Activated CD4-positive, CD25-positive, alpha-beta regulatory T cell (primary cell): ENCODE measurements around the gene PAFAH1B2.
"Not testable (repeated sequence)": the region's sequence is repeated elsewhere in the genome, so short reads cannot be mapped to it uniquely, and the experiment has no call there.

Source experiments
- DNase-seq, 4 experiments: peaks; one replicate each; lab custom pipeline; 2025; lab: John Stamatoyannopoulos, UW

The PAFAH1B2 gene

DNA sequence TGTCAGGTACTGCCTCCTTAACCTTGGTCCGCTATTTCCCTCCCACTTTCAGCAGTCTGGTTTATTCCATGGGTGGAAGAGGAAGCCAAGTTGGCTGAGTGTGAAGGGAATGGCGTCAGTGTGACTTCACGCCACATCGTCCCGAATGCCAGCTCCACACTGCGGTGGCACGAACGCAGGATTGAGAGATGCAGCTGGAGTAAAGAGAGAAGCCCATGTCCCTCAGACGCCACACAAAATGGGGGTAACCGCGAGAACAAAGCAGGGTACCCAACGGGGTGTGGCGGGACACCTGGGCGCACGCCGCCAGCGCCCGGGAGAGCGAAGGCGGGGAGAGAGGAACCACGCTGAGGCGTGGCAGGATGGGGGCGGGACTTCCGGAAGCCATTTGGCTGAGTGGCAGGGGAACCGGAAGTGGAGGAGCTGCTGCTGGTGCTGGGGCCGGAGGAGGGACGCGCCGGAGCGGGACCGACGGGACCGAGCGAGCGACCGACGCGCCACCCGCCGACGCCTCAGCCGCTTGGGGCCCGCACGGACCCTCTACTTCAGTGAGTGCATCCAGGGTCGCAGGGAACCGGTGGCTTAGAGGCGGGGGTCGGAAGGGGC, at the start of gene PAFAH1B2:
Gene PAFAH1B2 (plus strand): TSS at position 417 of the 606 bp plus-strand sequence. CDS start 8,161 bp downstream, outside the sequence.
- DNase-seq, result peak; percentile 93 to 95 (median 94)

- no peak for DNase-seq
Measured at GRCh38 chr11:117094776-117095175, 49.3 kb upstream of the PAFAH1B2 start.

DNA sequence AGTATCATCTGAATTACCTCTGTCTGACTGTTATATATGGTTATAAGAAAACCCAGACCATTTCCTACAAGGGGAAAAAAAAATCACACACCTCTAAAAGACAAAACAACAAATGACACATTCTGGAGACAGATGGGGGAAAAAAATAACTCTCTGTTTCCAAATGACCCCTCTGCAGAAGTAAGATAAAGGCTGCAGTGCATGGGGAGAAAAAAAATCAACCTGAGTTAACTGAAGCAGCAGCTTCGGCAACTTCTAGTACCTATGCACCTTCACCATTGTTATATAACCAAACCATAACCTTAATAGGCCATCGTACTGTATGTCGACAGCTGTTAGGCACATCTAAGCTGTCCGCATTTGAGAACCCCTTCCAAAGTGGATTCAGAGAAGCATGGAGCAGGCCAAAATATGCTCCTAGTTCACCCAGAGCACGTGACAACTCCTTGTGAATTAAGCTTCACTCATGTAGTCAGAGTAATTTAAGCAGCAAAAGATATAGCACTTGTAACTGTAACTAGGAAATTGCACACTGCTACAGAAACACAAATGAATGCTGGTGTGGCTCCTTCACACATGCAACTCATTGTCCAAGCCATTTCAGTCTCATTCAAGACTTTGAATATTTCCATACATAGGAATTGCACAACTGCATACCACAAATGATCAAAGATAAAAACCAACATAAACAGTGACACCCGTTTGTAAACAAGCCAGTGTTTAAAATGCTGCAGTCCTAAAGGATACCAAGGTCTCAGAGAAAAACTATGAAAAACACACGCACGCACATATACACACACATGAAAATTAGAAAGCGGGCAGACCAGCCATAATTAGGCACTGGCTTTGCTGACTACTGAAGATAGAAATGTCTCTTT, 48.6 kb upstream of the PAFAH1B2 start:
- no peak for DNase-seq

DNA sequence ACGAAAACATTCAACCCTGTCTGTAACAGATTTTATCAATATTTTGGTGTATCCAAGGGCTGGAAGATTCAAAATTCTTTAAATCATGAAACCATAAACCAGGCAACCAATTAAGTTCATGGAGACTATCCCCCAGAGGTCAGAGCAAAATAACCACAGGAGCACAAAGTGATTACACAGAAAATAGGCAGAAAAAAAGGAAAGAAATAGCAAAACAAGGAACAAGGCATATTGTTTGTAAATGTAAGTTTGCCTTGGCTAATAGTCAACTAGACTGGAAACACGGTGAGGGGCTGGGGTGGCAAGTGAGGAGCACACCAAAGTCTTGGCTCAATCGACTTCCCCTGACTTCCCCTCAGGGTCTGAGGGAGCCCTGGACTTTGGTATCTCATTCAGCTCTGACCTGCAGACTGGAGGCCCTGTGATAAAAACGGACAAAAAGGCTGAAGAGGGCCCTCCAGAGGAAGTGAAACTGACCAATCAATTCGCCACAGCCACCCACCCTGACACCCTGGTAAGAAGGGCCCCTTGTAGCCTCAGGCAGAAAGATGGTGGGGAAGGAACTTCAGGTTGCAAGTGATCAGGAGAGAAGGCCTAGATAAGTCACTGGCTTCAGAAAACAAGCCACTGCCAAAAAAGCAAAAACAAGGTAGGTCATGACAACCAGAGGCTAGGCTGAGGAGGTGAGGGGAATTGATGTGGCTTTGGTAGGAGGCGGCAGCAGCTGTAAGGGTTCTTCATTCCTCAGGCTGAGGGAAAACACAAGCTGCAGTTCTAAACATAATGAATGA, 47.7 kb upstream of the PAFAH1B2 start:
- DNase-seq, result no peak

DNA sequence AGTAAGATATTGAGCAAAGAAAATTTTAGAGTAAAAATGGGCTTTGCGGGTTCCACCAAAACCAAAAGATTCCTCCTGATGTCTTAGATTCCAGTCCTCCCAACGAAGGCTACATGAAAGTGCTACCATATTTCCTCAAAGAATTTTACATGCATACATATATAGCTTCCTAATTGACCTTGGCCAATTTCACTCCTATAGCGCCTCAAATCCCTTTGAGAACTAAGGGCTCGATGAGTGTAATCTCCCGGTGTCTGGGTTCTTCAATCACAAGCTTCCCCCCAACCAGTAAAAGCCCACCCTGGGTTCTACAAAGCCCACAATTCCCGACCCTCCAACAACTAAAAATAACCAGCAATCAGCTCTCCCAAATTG, 47.1 kb upstream of the PAFAH1B2 start:
- DNase-seq, result no peak

- peak in 2 of 4 experiments; percentile 31 to 33 for DNase-seq
Measured at GRCh38 chr11:117097389-117098268, 46.5 kb upstream of the PAFAH1B2 start.

DNA sequence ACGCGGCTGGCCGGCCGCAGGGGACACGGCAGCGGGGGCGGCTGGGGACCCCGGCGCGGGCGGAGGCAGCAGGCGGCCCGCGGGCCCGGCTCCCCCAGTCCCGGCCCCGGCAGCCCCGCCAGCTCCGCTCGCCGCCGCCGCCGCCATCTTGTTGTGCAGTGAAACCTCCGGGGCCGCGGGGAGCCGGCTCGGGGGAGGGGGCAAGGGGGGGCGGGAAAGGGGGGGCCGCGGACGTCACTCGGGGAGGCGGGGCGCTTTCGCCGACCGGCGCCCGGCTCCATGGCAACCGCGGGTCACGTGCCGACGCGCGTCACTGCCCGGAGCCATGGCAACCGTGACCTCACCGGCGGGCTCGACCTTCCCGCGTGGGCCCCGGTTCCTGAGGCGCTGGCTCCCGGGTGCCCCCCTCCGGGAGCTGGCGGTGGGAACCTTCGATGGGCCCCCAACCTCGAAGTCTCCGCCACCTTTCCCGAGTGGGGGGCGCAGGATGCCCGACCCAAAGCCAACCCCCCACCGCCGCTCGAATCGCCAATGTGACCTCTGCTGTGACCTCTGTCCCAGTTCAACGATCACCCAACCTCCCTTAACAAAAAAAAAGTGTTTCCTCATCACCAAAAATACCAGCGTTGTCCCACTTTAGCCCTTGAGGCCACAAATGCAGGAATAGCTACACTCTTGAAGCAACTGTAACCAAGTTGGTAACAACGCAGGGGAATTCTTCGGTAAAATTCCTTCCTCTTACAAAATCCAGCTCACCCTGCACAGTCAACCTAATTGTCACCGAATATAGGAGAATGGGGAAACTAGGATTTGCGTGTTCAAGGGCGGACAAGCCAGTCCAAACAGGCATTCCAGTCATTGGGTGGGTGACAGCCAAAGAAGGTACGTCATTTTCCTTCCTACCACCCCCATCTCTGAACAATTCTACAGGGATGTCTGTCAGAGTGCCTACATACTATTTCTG, 45.5 kb upstream of the PAFAH1B2 start, which contains the start of gene SIK3:
Gene SIK3 (minus strand): TSS at position 160 of the 964 bp plus-strand sequence. CDS start 13 bp downstream, at position 147.
- peak; percentile 86 to 94 (median 90) for DNase-seq

GRCh38 chr11:117099696-117100095, 44.4 kb upstream of the PAFAH1B2 start:
- DNase-seq, result no peak

- DNase-seq, result no peak
Measured at GRCh38 chr11:117100556-117100955, 43.5 kb upstream of the PAFAH1B2 start.

GRCh38 chr11:117107701-117108590, 36.1 kb upstream of the PAFAH1B2 start:
- DNase-seq, result no peak

GRCh38 chr11:117110294-117110950, 33.7 kb upstream of the PAFAH1B2 start:
- DNase-seq, result no peak

DNA sequence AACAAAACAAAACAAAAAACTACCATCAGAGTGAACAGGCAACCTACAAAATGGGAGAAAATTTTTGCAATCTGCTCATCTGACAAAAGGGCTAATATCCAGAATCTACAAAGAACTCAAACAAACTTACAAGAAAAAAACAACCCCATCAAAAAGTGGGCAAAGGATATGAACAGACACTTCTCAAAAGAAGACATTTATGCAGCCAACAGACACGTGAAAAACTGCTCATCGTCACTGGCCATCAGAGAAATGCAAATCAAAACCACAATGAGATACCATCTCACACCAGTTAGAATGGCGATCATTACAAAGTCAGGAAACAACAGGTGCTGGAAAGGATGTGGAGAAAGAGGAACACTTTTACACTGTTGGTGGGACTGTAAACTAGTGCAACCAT, 31.6 kb upstream of the PAFAH1B2 start:
- DNase-seq, result not testable (repeated sequence)

- not testable (repeated sequence) for DNase-seq
Measured at GRCh38 chr11:117112939-117113338, 31.1 kb upstream of the PAFAH1B2 start.

DNA sequence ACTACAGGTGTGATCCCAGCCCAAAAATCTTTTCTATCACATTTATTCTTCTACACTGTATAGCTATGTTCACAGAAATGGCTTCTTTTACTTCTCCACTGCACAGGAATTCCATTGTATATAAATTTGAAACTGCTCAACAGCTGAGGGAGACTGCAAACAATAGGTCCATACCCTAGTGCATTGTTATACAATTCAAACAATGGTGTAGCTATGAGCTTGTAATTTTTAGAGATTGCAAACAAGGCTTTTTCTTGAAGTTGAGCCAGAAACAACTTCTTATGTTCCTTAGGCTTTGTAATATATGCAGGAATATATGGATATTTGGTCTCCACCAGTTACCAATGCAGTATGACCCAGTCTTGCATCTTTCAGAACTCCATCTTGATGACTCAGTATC, 26.4 kb upstream of the PAFAH1B2 start:
- no peak for DNase-seq

DNA sequence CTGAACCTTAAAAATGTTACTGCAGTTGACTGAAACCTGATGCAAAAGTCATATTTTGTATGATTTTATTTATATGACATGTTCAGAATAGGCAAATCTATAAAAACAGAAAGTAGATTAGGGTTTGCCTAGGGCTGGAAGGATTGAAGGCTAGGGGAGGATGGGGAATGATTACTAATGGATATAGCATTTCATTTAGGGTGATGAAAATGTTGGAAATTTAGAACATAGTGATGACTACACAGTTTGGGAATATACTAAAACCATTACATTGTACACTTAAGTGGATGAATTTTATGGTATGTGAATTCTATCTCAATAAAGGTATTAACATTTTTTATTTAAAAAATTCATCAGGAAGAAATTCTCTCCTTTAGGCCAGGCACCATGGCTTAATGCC, 22.9 kb upstream of the PAFAH1B2 start:
- no peak for DNase-seq

- no peak for DNase-seq
Measured at GRCh38 chr11:117122556-117122955, 21.5 kb upstream of the PAFAH1B2 start.

DNA sequence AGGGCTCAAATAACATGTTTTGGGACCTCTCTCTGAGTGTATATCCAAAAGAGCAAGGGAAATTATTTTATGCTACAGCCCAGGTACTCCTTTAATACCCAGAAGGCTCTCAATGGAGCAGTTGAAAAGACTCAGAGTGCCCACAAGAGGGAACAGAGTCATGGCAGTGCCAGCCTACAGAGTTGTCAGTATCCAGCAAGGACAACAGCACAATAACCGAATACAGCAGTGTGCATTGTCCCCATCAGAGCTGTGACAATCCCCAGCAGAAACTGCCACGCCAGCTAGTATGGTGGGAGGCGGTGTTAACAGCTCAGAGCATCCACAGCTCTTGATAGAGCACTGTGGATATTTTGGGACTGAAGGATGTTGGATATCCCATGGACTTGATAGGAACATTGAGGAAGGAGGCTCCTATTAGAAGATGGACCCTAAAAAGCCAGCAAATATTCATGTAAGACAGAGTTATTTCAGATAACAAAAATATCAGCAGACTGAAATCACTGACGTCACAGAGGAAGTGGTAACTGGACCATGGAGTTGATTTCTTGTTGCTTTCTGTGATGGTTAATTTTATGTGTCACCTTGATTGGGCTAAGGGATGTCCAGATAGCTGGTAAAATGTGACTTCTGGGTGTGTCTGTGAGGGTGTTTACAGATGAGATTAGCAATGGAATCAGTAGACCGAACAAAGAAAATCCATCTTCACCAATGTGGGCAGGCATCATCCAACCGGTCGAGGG, 17.7 kb upstream of the PAFAH1B2 start:
- no peak for DNase-seq
